HG03575 (cell line): ENCODE measurements around the gene C1QL4.
"Not testable (repeated sequence)": the region's sequence is repeated elsewhere in the genome, so short reads cannot be mapped to it uniquely, and the experiment has no call there.

Experiments used
- ATAC-seq: cut with Tn5 transposase; IDR thresholded peaks from one replicate; pipeline ENCODE4 v1.9.1; 2021; ENCODE audit not compliant: unreplicated experiment, insufficient number of reproducible peaks, low FRiP score; ENCODE audit errors: extremely low read depth

The C1QL4 gene

DNA sequence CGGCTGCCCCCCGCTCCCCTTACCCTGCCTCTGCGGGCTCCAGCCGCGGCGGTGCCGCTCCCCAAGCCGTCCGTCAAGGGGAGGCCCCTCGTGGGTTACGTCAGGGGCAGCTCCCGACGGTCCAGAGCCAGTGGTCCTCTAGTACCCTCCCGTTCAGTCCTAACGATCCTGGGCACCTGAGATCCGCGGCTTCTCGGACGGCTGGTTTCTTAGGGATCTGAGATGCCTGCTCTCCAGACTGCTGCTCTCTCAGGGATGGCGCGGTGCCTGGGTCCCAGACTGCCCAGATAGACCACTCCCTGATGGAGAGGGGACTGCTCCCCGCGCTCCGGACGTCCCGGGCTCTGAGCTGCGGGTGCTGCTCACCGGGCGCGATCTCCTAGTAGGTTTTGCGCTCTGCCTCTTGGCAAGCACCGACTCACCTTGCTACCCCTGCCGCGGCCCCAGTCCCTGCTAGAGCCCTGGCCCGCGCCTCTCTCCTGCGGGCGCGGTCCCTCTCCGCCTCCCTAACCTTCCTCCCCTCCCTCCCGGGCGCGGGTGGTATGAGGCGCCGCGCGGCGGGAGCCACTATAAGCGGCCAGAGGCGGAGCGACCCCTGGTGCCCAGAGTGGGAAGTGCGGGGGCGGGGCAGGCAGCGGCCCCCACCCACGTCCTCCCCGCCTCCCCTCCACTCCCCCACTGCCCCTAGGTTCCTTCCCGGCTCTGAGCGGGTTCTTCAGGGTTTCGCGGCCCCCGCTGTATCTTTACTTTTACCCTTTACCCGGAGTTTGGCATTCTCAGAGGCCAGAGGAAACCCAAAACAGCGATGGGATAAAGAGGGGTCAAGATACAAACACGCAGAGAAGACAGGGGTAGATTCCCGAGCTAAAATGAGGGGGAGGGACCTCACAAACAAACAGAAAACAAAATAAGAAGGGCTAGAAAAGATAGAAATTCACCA, at the start of gene C1QL4:
Gene C1QL4 (minus strand): TSS at position 544 of the 940 bp plus-strand sequence. CDS start 711 bp downstream, outside the sequence.
- ATAC-seq = no peak

DNA sequence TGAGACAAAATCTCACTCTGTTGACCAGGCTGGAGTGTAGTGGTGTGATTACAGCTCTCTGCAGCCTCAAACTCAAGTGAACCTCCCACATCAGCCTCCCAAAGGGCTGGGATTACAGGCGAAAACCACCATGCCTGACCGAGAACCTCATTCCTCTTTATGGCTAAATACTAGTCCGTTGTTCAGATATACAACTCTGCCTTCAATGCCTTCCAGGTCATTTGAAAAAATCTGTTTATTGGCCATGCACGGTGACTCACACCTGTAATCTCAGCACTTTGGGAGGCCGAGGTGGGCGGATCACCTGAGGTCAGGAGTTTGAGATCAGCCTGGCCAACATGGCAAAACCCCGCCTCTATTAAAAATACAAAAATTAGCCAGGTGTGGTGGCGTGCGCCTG, 43.2 kb upstream of the C1QL4 start:
- not testable (repeated sequence) for ATAC-seq

DNA sequence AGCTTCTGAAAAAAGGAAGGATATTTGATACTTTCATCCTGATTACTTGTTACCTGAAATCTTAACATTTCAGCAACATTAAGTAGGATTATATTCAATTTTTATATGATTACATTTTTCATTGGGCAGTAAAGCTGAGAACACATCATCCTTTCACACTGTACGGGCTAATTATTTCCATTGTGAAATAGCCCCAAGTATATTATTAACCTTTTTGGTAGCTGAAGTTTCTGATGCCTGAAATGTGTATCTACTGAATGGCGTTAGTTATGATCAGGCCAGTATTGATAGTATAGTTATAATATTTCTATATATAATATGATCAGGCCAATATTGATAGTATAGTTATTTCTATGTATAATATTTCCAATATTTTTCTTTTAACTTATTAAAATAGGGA, 40.4 kb upstream of the C1QL4 start:
- no peak for ATAC-seq

DNA sequence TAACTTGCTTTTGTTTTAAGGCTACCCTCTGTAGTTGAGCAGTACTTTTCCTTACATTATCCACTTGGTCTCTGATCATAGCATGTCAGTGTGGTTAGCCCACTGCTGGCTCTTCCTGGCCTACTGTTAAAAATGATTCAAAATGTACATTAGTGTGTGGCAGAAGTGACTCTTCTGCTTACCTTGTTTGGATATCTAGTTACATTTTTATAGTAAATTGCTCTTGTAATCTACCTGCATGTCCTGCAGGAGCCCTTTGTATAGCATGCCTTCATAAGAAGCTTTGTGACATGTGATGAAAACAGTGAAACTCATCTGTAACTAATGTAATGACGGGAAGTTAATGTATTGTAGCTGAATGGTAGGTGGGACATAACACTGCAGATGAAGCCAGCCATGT, 38.4 kb upstream of the C1QL4 start:
- no peak for ATAC-seq

DNA sequence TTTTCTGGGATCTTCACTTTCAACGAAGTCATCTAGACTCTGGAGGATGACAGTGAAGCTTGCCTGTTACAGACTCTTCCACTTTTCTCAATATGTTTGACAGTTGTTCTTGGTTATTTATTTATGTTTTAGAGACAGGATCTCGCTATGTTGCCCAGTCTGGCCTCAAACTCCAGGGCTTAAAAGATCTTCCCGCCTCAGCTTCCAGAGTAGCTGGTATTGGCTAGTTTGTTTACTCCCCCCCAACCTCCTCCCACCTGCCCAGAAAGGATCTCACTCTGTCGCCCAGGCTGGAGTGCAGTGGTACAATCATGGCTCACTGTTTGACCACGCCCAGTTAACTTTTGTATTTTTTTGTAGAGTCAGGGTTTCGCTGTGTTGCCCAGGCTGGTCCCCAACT, 33.6 kb upstream of the C1QL4 start:
- no peak for ATAC-seq

DNA sequence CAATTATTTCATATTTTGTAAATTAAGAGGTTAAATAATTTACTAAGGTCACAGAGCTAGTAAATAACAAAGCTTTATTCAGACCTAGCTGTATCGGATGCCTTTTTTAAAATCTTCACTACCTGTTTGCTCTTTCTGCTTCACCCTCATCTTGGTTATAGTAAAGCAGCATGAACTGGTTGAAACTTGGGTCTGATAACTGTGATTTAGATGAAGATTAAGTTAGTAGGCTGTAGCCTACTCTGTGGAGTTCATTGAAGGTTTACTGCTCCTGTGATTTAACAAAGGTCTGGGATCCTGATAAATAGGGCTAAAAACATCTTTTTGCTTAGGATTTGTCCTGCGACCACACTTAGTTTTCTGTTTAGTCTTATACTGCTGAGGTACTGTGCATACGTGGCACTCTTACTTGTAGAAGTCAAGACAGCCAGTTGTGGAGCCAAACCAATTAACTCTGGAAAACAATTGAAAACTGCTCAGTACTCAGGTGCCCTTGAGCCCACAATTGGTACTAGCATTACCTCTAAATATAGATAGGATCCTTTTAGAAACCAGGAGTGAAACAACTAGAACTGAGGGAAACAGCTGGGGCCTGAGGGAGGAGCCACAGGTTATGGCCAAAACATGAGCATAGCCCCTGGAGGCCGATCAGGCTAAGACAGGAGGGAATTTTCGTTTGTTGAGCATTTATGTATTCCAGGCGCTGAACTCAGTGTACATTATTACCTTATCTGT, 32.6 kb upstream of the C1QL4 start:
- no peak for ATAC-seq

DNA sequence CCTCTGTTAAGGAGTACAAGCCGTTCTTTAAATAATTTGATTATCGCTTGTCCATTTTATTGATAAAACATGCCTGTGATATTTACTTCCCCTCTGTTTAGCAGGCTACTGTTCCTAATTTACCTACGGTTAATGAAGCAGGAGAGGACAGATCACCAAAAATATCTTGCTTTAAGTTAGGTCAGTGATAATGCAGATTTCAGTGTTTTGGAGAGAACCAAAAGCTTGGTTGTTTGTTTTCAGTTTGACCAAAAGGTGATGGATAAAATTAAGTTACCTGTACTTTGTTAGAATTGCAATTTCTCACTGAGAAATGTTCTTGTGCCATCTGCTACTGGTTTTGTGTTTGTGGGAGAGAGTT, 31.2 kb upstream of the C1QL4 start:
- ATAC-seq = no peak

DNA sequence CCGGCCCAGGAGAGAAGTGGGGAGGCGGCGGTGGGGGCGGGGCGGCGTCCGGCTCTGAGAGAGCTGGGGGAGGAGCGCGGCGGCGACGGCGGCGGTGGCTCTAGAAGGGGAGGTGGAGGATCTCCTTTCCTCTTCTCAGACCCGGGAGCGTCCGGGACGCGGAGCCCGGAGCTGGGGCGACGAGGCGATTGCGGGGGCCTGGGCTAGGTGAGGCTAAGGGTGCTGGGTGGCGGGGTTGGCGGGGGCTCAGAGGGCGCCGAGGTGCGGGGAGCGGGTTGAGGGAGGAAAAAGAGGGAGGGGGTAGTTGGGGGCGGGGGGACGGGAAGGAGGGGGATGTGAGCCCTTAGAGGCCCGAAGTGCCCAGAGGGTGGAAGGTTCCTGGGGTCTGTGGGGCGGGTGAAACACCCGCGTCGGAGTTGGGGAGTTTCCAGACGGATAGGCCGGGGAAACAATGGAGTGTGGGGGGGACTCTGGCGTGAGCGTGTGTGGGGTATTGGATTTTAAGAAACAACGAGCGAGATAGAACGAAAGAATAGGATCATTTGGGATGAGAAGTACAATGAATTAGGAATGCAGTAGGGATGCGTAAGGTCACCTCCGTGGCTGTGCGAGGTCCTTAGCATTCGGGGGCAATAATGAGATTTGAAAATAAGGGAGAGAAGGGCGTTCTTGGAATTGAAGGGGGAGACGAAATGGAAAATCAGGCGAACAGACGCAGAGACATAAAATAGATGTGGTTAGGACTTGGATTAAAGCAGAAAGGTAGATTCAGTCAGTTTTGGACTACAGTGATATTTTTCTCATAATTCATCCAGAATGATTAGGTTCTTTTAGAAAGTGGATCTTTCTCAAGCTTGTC, 30.6 kb upstream of the C1QL4 start, which contains the start of gene SPATS2:
Gene SPATS2 (plus strand): TSS at position 82 of the 859 bp plus-strand sequence. CDS start 93,551 bp downstream, outside the sequence.
- no peak for ATAC-seq

DNA sequence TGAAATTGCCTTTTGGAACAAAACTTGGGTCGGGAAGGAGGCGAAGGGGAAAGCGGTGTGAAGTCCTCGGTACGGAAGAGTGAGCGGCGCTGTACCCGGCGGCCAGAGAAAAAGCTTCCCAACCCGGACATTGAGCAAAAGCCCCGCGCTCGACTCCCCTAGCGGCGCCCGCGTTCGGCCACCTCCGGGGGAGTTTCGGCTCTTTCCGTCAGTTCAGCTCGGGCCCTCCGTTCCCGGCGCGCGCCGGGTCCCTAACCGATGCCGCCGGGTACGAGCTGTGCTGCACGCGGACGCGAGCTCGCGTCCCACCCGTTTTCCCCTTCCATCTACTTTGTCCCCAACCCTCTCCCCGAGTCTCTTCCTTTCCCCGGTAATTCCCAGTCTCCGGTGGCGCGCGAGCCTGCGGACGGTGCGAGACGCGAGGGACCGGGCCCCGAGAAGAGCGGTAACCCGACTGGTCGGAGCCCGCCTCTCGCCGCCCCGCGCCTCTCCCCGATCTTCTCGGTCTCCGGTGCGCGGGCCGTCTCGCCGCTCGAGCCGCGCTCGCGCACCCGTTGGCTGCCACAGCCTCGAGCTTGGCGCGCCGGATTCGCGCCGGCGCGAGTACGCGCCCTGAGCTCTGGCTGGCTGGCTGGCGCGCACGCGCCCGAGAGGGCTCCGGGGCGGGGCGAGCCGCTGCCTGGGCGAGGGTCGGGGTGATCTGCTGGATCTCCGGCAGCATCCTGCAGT, 29.8 kb upstream of the C1QL4 start:
- no peak for ATAC-seq

DNA sequence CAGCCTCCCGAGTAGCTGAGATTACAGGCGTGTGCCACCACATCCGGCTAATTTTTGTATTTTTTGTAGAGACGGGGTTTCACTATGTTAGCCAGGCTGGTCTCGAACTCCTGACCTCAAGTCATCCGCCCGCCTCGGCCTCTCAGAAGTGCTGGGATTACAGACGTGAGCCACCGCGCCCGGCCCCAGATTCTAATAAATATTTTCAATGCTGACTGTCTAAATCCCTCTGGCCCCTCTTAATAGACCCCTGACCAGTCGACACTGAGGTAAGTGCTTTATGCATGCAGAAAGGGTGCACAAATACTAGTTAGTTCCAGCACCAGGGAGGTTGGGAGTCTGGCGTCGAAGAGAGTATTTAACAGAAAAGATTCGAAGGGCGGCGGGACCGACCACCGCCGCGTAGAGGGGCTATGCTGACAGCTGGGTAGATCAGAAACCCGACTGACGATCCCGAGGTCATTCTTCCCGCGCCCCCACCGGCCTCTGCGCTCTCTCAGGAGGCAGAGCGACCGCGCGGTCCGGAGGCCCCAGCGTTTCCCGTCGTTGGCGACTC, 29.2 kb upstream of the C1QL4 start:
- ATAC-seq = no peak

DNA sequence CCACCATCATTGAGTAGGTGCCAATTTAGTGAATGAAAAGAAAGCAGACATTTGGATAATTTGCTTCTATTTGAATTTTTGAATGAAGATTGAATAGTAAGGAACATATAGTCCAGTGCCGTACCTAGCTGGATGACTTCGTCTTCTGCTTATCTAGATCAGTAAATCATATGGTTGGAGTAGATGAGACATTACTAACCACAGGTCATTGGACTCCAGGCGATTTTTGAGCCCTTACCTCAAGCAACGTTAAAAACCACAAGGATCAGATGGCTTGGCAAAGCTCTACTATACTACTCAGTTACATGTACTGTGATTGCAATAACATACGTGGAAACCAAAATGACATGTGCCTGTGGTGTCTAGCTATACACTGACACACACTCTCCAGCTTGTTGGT, 28.6 kb upstream of the C1QL4 start:
- ATAC-seq = no peak

DNA sequence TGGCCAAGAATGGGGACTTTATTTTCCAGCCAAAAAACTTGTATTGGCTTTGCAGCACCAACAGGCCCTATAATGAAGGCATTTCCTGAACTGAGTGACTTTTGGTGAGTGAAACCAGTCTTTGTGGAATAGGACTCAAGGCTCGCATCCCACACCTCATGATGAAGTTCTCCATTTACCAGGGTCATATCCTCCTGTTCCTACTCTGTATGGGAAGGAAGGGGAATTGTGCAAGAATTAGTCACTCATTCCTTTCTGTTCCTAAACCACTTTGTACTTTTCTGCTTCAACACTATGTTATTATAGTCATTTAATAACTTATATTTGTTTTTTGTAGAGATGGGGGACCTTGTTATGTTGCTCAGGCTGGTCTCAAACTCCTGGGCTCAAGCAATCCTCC, 28.0 kb upstream of the C1QL4 start:
- ATAC-seq = no peak

DNA sequence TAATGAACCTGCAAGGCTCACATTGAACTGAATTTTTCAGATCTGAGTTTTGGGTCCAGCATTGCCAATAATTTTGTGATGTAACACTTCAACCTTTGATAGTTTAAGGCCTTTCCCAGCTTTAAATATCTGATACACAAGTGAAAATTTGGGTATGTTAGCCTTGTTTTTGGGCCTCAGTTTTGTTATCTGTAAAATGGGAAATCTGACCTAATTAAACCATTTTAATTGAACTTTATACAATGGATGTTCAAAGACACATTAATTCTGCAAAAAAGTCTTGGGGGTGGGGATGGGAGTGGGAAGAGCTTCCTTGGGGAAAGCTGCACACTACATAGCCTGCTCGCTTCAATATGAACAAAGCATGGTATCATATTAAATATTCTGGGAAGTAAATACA, 25.1 kb upstream of the C1QL4 start:
- no peak for ATAC-seq

DNA sequence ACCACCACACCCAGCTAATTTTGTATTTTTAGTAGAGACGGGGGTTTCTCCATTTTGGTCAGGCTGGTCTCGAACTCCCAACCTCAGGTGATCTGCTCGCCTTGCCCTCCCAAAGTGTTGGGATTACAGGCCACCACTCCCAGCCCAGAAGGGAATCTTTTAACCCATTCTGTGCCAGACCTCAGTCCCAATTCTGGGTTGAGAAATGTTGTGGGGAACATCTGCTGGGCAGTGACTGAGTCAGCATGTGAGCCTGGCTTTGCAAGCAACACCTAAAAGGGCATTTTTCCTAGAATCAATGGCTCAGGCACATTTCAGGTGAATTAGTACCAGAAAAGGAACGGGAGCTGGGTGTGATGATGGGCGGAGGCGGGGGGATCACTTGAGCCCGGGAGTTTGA, 22.7 kb upstream of the C1QL4 start:
- ATAC-seq = no peak

DNA sequence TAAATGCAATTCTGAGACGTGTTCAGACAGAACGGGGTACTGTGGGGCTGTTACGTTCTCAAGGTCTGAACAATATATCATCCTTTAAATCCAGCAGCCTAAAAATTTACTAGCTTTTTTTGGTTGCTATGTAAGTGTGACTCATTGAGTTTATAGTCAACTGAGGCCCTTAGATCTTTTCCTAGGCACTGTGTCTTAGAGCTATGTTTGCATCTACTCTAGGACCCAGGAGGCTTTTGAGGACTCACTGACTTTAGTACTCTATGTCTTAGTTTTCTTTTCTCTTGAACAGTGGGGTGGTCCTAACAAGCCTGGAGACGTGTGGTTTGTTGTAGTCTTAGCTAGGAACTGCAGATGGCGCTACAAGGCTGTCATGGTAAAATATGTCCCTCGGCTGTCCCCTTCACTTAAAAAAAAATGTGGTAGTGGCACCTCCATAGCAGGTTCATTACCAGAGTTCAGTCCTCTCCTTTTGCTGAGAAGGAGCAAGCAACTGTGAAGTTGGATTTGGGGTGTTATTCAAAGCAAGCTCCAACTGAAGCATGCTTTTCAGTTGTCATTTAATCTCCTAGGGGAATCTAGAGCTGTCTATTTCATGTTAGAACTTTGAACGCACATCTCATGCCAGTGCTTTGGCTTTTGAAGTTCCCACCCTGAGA, 21.6 kb upstream of the C1QL4 start:
- no peak for ATAC-seq

DNA sequence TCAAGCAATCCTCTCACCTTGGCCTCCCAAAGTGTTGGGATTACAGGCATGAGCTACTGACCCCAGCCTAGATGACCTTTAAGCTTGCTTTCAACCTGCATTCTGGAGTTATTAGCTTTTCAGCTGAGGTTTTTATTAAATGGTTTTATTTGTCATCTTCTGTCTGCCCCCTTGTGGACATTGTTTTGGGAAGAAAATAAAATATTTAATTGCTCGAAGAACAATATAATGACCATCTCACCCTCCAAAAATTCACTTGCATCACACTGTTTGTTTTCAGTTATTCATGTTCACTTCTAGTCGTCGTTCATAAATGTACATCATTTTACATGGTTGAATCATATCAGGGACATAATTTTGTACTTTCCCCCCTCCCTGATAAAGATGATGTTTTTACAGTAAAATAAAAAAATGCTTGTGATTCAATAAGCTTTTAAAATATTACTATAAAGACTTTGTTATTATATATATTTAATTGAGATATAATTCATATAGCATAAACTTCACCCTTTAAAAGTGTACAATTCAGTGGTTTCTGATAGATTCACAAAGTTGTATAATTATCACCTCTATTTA, 20.2 kb upstream of the C1QL4 start:
- no peak for ATAC-seq

DNA sequence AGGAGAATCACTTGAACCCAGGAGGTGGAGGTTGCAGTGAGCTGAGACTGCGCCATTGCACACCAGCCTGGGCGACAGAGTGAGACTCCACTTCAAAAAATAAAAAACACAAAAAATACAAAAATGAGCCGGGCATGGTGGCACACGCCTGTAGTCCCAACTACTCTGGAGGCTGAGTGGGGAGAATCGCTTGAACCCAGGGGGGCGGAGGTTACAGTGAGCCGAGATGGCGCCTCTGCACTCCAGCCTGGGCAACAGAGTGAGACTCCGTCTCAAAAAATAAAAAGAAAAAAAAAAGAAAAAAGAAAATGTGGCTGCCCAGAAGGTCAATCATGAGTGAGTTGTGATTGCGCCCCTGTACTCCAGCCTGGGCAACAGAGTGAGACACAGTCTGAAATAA, 18.9 kb upstream of the C1QL4 start:
- no peak for ATAC-seq

DNA sequence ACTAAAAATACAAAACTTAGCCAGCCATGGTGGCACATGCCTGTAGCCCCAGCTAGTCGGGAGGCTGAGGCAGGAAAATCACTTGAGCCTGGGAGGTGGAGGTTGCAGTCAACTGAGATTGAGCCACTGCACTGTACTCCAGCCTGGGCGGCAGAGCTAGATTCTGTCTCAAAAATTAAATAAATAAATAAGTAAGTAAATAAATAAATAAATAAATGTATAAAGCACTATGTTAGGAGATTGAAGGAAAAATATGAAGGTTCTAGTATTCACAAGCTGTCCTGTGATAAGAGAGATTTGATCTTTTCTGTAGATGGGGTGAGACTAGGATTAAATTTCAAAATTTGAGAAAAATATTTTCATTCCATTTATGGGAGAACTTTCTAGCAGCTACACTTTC, 15.4 kb upstream of the C1QL4 start:
- ATAC-seq = no peak
